Right lobe of liver (tissue), 6 donors: Measurements from ENCODE around the gene SNAPC2. TPM values are rescaled to one million over a fixed set of nuclear protein-coding genes. Genes with fewer than 3 reads are reported as not detected.

Source experiments
- ATAC-seq, 4 donors: fragments of 200-7000 bp; cut with Tn5 transposase; one replicate each; pipeline ENCODE4 v1.9.1; 2020; ENCODE audit warnings: mild to moderate bottlenecking in 4 of 4, moderate library complexity in 4 of 4
- DNase-seq, 3 donors: peaks; one replicate each; pipeline ENCODE4 v3.0.0-alpha.2; 2020
- H3K27ac ChIP-seq, 3 donors: fragments of 200-600 bp; one replicate each; pipeline ENCODE4 v1.8.0; 2022
- H3K27me3 ChIP-seq, 2 donors: fragments of 200-600 bp; one replicate each; pipeline ENCODE4 v1.8.0; 2022
- H3K36me3 ChIP-seq, 4 donors: fragments of 200-600 bp; sonication (generic) in 1 of 4; one replicate each; pipeline versions ENCODE4 v1.5.1 to v1.8.0; 2017 to 2022; ENCODE audit warnings: control low read depth in 1 of 4
- H3K4me1 ChIP-seq, 4 donors: fragments of 200-600 bp; sonication (generic) in 1 of 4; one replicate each; pipeline versions ENCODE4 v1.5.1 to v1.8.0; 2017 to 2022; ENCODE audit warnings: control low read depth in 1 of 4
- H3K4me3 ChIP-seq, 3 donors: fragments of 200-600 bp; one replicate each; pipeline ENCODE4 v1.8.0; 2022
- H3K9me3 ChIP-seq, 4 donors: fragments of 200-600 bp; sonication (generic) in 1 of 4; one replicate each; pipeline versions ENCODE4 v1.5.1 to v1.8.0; 2017 to 2022; ENCODE audit warnings: control low read depth in 1 of 4
- POLR2A ChIP-seq: fragments of 450-650 bp; IDR thresholded peaks from one replicate; pipeline ENCODE4 v1.6.1; 2017; ENCODE audit warnings: antibody characterized with exemption, mild to moderate bottlenecking
- WGBS: methylation state at CpG from one replicate; pipeline ENCODE4 v1.1.6; 2018; ENCODE audit warnings: low coverage, low lambda C conversion rate; ENCODE audit not compliant: insufficient coverage; ENCODE audit errors: missing lambda C conversion rate; 5-methylcytosine and 5-hydroxymethylcytosine counted together
- intact Hi-C, 2 donors: fragments of 100-400 bp; cut with DNase I; formaldehyde crosslinking; loops; one replicate each; pipeline versions ENCODE4 v1.11.2 to v1.14.1; 2022
- total RNA-seq, 6 experiments: library from RNA; depleted of rRNA in 2 of 6; stranded (reverse); fragments of >200 nt in 2 of 6; fragmentation: NEBNext Ultra II Directional in 3 of 6; extraction: Animal tissue kit (Norgen Biotek cat#: 25700) in 3 of 6; gene quantifications; one replicate each; pipeline versions ENCODE4 v1.1.0 to v1.2.4, GENCODE V29; 2016 to 2023
- TF ChIP-seq, protein P1 (sequence below), 4 donors: fragments of 200-600 bp in 3 of 4; fragments of 450-650 bp in 1 of 4; IDR thresholded peaks; one replicate each; pipeline versions ENCODE4 v1.5.1 to v1.8.0; 2016 to 2022; ENCODE audit warnings: antibody characterized with exemption in 4 of 4, mild to moderate bottlenecking in 2 of 4
- donor health status: DM: no; HTN: yes; CAD: no.
- donor health status: DM: no; HTN: no; CAD: no.
- donor health status: DM: no; HTN: no; CAD: no.
- donor health status: DM: no; HTN: yes; CAD: no.
- donor health status: DM: no; HTN: yes; CAD: no.

The SNAPC2 gene
- total RNA-seq, 6 experiments from 2014 or later: 3.5 to 7.8 (median 5.2) TPM

DNA sequence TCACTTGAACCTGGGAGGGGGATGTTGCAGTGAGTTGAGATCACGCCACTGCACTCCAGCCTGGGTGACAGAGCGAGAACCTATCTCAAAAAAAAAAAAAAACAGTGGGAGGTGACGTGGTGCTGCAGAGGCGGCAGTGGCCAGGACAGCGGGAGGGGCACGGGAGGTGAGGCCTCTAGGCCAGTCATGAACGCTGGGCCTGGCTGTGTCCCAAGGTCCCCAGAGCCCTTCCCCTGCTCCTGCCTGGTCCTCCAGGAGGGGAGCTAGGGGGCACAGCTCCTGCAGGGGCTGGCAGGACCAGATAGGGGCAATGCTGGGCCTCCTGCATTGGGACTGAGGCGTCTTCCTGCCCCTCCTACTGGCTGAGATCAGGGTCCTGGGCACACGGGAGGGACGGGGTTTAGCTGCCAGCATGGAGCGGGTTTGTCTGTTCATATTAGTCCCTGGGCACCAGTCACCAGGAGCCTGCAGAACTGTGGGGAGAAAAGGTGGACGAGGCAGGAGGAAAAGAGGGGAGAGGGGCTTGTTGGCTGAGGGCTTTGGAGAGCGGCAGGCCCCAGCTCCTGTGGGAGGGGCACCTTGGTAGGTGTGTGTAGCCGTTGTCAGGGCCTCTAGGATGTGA, 11.9 kb upstream of the SNAPC2 start:
- Histone ChIP-seq H3K27me3 (no peaks in the 10 kb centered on the region), H3K4me1 (peaks cover 0 to 10% (median 0%) of the 10 kb centered on the region in 4 donors), H3K27ac (no peak overlapping the region), H3K9me3 (no peaks in the 10 kb centered on the region), H3K4me3 (no peak overlapping the region), H3K36me3 (peaks cover 0 to 24% (median 8%) of the 10 kb centered on the region in 4 donors)
- intact Hi-C loops: loop anchor here (5.0 to 10.0 kb wide), 2 partner anchors 53 to 61 kb away; no protein-coding TSS in a partner anchor
- TF ChIP-seq, protein P1, sequence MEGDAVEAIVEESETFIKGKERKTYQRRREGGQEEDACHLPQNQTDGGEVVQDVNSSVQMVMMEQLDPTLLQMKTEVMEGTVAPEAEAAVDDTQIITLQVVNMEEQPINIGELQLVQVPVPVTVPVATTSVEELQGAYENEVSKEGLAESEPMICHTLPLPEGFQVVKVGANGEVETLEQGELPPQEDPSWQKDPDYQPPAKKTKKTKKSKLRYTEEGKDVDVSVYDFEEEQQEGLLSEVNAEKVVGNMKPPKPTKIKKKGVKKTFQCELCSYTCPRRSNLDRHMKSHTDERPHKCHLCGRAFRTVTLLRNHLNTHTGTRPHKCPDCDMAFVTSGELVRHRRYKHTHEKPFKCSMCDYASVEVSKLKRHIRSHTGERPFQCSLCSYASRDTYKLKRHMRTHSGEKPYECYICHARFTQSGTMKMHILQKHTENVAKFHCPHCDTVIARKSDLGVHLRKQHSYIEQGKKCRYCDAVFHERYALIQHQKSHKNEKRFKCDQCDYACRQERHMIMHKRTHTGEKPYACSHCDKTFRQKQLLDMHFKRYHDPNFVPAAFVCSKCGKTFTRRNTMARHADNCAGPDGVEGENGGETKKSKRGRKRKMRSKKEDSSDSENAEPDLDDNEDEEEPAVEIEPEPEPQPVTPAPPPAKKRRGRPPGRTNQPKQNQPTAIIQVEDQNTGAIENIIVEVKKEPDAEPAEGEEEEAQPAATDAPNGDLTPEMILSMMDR (IDR thresholded peaks at IDR 0.05): no peak
- TF ChIP-seq POLR2A: no peak
- 88% methylated on average over 6 of the region's 14 CpGs for WGBS
- DNase-seq (peak in 2 of 3 donors; percentile 47 to 49), ATAC-seq (no peak)

DNA sequence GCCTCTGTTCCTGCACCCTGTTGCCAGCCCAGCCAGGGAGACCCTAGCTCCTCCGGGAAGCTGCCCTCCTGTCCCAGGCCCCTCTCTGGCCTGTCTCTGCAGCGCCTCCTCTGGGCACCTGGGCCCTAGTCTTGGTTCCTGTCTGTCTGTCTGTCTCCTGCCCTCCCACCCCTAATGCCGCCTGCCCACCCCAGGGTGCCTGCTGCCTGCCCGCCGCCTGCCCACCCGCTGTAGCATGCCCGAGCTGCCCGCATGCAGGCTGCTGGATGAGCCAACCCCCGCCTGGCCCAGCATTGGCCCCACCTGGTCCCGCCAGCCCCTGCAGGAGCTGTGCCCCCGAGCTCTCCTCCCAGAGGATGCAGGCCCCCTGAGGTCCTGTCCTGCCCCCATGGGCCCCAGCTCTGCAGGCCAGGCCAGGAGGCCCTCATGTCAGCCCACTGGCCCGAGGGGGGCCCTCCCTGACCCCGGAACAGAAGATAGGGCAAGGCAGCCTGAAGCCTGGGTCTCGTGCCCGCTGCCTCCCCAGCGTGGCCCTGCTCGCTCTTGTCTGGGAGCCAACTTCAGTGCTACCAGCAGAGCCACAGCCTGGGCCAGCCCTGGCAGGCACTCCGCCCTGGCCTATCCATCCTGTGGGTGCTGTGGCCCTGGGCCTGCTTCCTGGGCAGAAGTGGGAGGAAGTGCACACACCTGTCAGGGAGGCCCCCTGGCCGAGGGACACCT, 11.2 kb upstream of the SNAPC2 start:
- peaks cover 0 to 24% (median 8%) of the 10 kb centered on the region in 4 donors for H3K36me3 ChIP-seq
- peak in 2 of 3 donors; percentile 48 to 54 for DNase-seq
- no peak overlapping the region for H3K4me3 ChIP-seq
- no peaks in the 10 kb centered on the region for H3K9me3 ChIP-seq
- TF ChIP-seq, protein P1 (IDR thresholded peaks at IDR 0.05): no peak
- no peak for TF ChIP-seq POLR2A
- no peak for ATAC-seq
- no peak overlapping the region for H3K27ac ChIP-seq
- H3K27me3 ChIP-seq: no peaks in the 10 kb centered on the region
- WGBS: no CpG with 5 or more reads among the region's 19 CpGs
- H3K4me1 ChIP-seq: peaks cover 0 to 10% (median 0%) of the 10 kb centered on the region in 4 donors
- intact Hi-C loops: loop anchor here (5.0 to 10.0 kb wide), 2 partner anchors 54 to 62 kb away; no protein-coding TSS in a partner anchor

DNA sequence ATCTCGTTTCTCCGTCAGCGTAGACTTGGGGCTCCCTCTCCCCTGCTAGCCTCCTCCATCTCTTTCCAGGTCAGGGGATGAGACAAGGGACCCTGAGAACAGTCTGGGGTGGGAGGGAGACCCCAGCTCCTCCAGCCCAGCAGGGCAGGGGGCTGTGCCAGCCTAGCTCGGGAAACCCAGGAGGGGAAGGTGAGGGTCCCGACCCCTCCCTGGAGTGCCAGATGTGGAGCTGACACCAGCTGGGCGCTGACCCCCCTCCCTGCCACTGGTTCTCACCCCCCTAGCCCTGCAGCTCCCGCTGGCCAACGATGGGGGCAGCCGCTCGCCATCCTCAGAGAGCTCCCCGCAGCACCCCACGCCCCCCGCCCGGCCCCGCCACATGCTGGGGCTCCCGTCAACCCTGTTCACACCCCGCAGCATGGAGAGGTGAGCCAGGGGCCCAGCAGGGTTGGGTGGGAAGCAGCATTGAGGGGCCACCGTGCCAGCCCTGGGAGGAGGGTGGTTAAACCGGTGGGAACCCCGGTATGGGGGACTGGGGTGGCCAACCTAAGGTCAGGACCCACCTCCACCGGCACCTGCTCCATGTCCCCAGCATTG, 10.6 kb upstream of the SNAPC2 start:
- DNase-seq (peak in 2 of 3 donors; percentile 49), ATAC-seq (no peak)
- Histone ChIP-seq H3K27ac (no peak overlapping the region), H3K36me3 (peaks cover 0 to 24% (median 8%) of the 10 kb centered on the region in 4 donors), H3K9me3 (no peaks in the 10 kb centered on the region), H3K4me1 (peaks cover 0 to 8% (median 0%) of the 10 kb centered on the region in 4 donors), H3K27me3 (no peaks in the 10 kb centered on the region), H3K4me3 (no peak overlapping the region)
- 69% methylated on average over 3 of the region's 21 CpGs for WGBS
- intact Hi-C loops: loop anchor here (5.0 to 10.0 kb wide), 2 partner anchors 55 to 62 kb away; no protein-coding TSS in a partner anchor
- TF ChIP-seq, protein P1 (IDR thresholded peaks at IDR 0.05): no peak
- TF ChIP-seq POLR2A: no peak

DNA sequence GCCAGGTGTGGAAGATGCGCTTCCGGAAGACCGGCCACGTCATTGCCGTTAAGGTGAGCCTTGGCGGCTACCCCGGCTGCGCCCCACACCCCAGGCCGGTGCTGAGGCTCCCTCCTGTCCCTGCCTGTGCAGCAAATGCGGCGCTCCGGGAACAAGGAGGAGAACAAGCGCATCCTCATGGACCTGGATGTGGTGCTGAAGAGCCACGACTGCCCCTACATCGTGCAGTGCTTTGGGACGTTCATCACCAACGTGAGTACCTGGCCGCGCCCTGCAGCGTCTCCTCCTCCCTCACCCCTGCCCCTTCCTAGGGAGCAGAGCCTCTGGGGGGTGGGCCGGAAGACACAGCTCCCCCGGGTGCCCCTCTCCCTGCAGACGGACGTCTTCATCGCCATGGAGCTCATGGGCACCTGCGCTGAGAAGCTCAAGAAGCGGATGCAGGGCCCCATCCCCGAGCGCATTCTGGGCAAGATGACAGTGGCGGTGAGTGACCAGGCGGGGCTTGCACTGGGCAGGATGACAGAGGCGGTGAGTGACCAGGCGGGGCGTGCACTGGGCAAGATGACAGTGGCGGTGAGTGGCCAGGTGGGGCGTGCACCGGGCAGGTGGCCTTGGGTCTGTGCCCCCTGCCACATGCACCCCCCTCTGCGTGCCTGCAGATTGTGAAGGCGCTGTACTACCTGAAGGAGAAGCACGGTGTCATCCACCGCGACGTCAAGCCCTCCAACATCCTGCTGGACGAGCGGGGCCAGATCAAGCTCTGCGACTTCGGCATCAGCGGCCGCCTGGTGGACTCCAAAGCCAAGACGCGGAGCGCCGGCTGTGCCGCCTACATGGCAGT, 9.6 kb upstream of the SNAPC2 start:
- Histone ChIP-seq H3K9me3 (no peaks in the 10 kb centered on the region), H3K27me3 (no peaks in the 10 kb centered on the region), H3K4me3 (no peak overlapping the region), H3K27ac (no peak overlapping the region), H3K36me3 (peaks cover 0 to 24% (median 8%) of the 10 kb centered on the region in 4 donors), H3K4me1 (no peaks in the 10 kb centered on the region)
- DNase-seq (peak in 2 of 3 donors; percentile 54 to 57), ATAC-seq (peak in 2 of 4 donors; percentile 4 to 31)
- WGBS: 94% methylated on average over 15 of the region's 54 CpGs
- intact Hi-C loops: no loop called here
- TF ChIP-seq POLR2A: no peak
- TF ChIP-seq, protein P1 (IDR thresholded peaks at IDR 0.05): no peak
